ENCODE results near the gene CEP89. TPM values are rescaled to one million over a fixed set of nuclear protein-coding genes. Genes with fewer than 3 reads are reported as not detected.

CEP89 gene
- total RNA-seq, 4 donors from 2014 or later: 4.6 to 10.5 (median 8.7) TPM

- H3K4me3 ChIP-seq: no peak overlapping the region
- intact Hi-C loops (cut with DNase I): no loop called here
- no peaks in the 10 kb centered on the region for H3K9me3 ChIP-seq
- H3K27ac ChIP-seq: no peak overlapping the region
- peaks cover 0 to 56% (median 0%) of the 10 kb centered on the region in 3 donors for H3K36me3 ChIP-seq
- TF ChIP-seq POLR2A (IDR thresholded peaks at IDR 0.05) (no peak), CTCF (IDR thresholded peaks at IDR 0.05) (no peak)
- DNase-seq: no peak
- 71 to 79% methylated on average over 7 of the region's 7 CpGs for WGBS, 2 donors
- peaks cover 0 to 3% (median 0%) of the 10 kb centered on the region in 3 donors for H3K4me1 ChIP-seq
- no peaks in the 10 kb centered on the region for H3K27me3 ChIP-seq
These were observed 63.0 kb downstream of the CEP89 start for GRCh38 chr19:32908641-32909190.

- DNase-seq: no peak
- Histone ChIP-seq H3K9me3 (no peaks in the 10 kb centered on the region), H3K4me1 (no peaks in the 10 kb centered on the region), H3K4me3 (no peak overlapping the region), H3K27me3 (no peaks in the 10 kb centered on the region), H3K27ac (no peak overlapping the region), H3K36me3 (peaks cover 0 to 64% (median 0%) of the 10 kb centered on the region in 3 donors)
- 81 to 82% methylated on average over 3 to 7 of the region's 7 CpGs for WGBS, 2 donors
- intact Hi-C loops (cut with DNase I): no loop called here
- no peak for TF ChIP-seq POLR2A (IDR thresholded peaks at IDR 0.05)
These were observed 69.3 kb downstream of the CEP89 start for GRCh38 chr19:32902448-32902847.

- H3K9me3 ChIP-seq: no peaks in the 10 kb centered on the region
- intact Hi-C loops (cut with DNase I): no loop called here
- no peak for TF ChIP-seq POLR2A (IDR thresholded peaks at IDR 0.05)
- no peak for TF ChIP-seq CTCF (IDR thresholded peaks at IDR 0.05)
- no peak overlapping the region for H3K27ac ChIP-seq
- DNase-seq: no peak
- H3K27me3 ChIP-seq: no peaks in the 10 kb centered on the region
- peaks cover 0 to 66% (median 0%) of the 10 kb centered on the region in 3 donors for H3K36me3 ChIP-seq
- no peak overlapping the region for H3K4me3 ChIP-seq
- WGBS, 2 donors: 71 to 97% methylated on average over 2 to 3 of the region's 5 CpGs
- no peaks in the 10 kb centered on the region for H3K4me1 ChIP-seq
These were observed 70.1 kb downstream of the CEP89 start for GRCh38 chr19:32901504-32902161.

- WGBS, 2 donors: 95 to 100% methylated on average over 1 of the region's 1 CpG
These were observed 75.1 kb downstream of the CEP89 start for GRCh38 chr19:32896516-32897214.

GRCh38 chr19:32895384-32895783 is 76.4 kb downstream of the CEP89 start:
- intact Hi-C loops (cut with DNase I): no loop called here
- Histone ChIP-seq H3K9me3 (peaks cover 0 to 24% (median 7%) of the 10 kb centered on the region in 3 donors), H3K4me1 (no peaks in the 10 kb centered on the region), H3K27ac (no peak overlapping the region), H3K36me3 (peaks cover 0 to 78% (median 0%) of the 10 kb centered on the region in 3 donors), H3K4me3 (no peak overlapping the region), H3K27me3 (no peaks in the 10 kb centered on the region)
- WGBS, 2 donors: 76 to 79% methylated on average over 3 of the region's 3 CpGs
- DNase-seq: no peak
- no peak for TF ChIP-seq POLR2A (IDR thresholded peaks at IDR 0.05)
- no peak for TF ChIP-seq CTCF (IDR thresholded peaks at IDR 0.05)

More at GRCh38 chr19:32896516-32897214, 75.1 kb downstream of the CEP89 start:
- Histone ChIP-seq H3K4me3 (no peak overlapping the region), H3K4me1 (no peaks in the 10 kb centered on the region), H3K9me3 (peaks cover 0 to 14% (median 7%) of the 10 kb centered on the region in 3 donors), H3K27ac (no peak overlapping the region), H3K27me3 (no peaks in the 10 kb centered on the region), H3K36me3 (peaks cover 0 to 78% (median 0%) of the 10 kb centered on the region in 3 donors)
- DNase-seq: no peak
- no peak for TF ChIP-seq POLR2A (IDR thresholded peaks at IDR 0.05)
- TF ChIP-seq CTCF (IDR thresholded peaks at IDR 0.05): no peak
- intact Hi-C loops (cut with DNase I): no loop called here
